OCI-LY7 (cell line): ENCODE results near the gene TLE4. TPM values are rescaled to one million over a fixed set of nuclear protein-coding genes. Genes with fewer than 3 reads are reported as not detected.

Source experiments
- BruUV-seq: library from RNA; stranded (reverse); fragments of 400-500 nt; replicated peaks from 2 replicates; lab custom pipeline; 2021; lab: Mats Ljungman, UMichigan
- CTCF ChIA-PET: fragments of 300-600 bp; sonication (Branson Sonifier 250); formaldehyde crosslinking; loops from one replicate; lab custom pipeline; 2022; ENCODE audit warnings: antibody characterized with exemption; ENCODE audit not compliant: unreplicated experiment; lab: Charles Lee
- POLR2A ChIA-PET: fragments of 300-600 bp; sonication (Branson Sonifier 250); formaldehyde crosslinking; loops from one replicate; lab custom pipeline; 2022; ENCODE audit warnings: antibody characterized with exemption; lab: Charles Lee
- DNase-seq: peaks from one replicate; pipeline ENCODE4 v3.0.0-alpha.2; 2015; ENCODE audit warnings: low spot score
- H2AFZ ChIP-seq: fragments of 200-600 bp; sonication (generic), shearing (Covaris generic); 2 replicates; pipeline ENCODE4 v1.6.1; 2014; ENCODE audit warnings: mild to moderate bottlenecking, antibody characterized with exemption, low read length, moderate library complexity
- H3K27ac ChIP-seq: fragments of 200-600 bp; sonication (generic); 2 replicates; pipeline ENCODE4 v1.5.1; 2014; ENCODE audit warnings: mixed run types, low read depth, mild to moderate bottlenecking, moderate library complexity, low read length, inconsistent platforms; ENCODE audit not compliant: poor library complexity, severe bottlenecking
- H3K36me3 ChIP-seq: fragments of 200-600 bp; sonication (generic); 2 replicates; pipeline ENCODE4 v1.6.1; 2014; ENCODE audit warnings: mild to moderate bottlenecking, antibody characterized with exemption, low read length, moderate library complexity, mixed read lengths; ENCODE audit not compliant: insufficient read depth
- H3K4me1 ChIP-seq: fragments of 200-600 bp; sonication (generic); 2 replicates; pipeline ENCODE4 v1.5.1; 2014; ENCODE audit warnings: mild to moderate bottlenecking, low read length; ENCODE audit not compliant: insufficient read depth, poor library complexity, severe bottlenecking
- H3K4me2 ChIP-seq: fragments of 200-600 bp; sonication (generic); 2 replicates; pipeline ENCODE4 v1.6.1; 2014; ENCODE audit warnings: mild to moderate bottlenecking, low read length
- H3K4me3 ChIP-seq: fragments of 200-600 bp; sonication (generic); 2 replicates; pipeline ENCODE4 v1.5.1; 2014; ENCODE audit warnings: mild to moderate bottlenecking, low read depth, low read length; ENCODE audit not compliant: poor library complexity, severe bottlenecking
- H3K79me2 ChIP-seq: fragments of 200-600 bp; sonication (generic); 2 replicates; pipeline ENCODE4 v1.6.1; 2016; ENCODE audit warnings: low read depth, mild to moderate bottlenecking, low read length, moderate library complexity, mixed read lengths; ENCODE audit not compliant: insufficient read depth
- H3K9me2 ChIP-seq: fragments of 200-600 bp; sonication (generic); 2 replicates; pipeline ENCODE4 v1.6.1; 2016; ENCODE audit warnings: mild to moderate bottlenecking, low read length, mixed read lengths; ENCODE audit not compliant: insufficient read depth
- H3K9me3 ChIP-seq: fragments of 200-600 bp; sonication (generic); 2 replicates; pipeline ENCODE4 v1.6.1; 2014; ENCODE audit warnings: mild to moderate bottlenecking, mixed run types, low read length, mixed read lengths
- H4K20me1 ChIP-seq: fragments of 200-600 bp; sonication (generic); 2 replicates; pipeline ENCODE4 v1.6.1; 2014; ENCODE audit warnings: mild to moderate bottlenecking, antibody characterized with exemption, low read length, moderate library complexity, mixed read lengths; ENCODE audit not compliant: insufficient read depth
- EZH2phosphoT487 ChIP-seq: fragments of 200-600 bp; sonication (generic); IDR thresholded peaks from 2 replicates; pipeline ENCODE4 v1.6.1; 2018; ENCODE audit warnings: low read depth, borderline replicate concordance, mild to moderate bottlenecking, mixed run types, antibody characterized with exemption, low read length, moderate library complexity, mixed read lengths
- intact Hi-C: fragments of 100-400 bp; cut with micrococcal nuclease; formaldehyde crosslinking; loops from one replicate; pipeline ENCODE4 v1.10.0; 2022; ENCODE audit not compliant: unreplicated experiment
- total RNA-seq, 2 experiments: library from RNA; depleted of rRNA in 1 of 2; stranded (reverse); fragments of >200 nt in 1 of 2; shearing (Covaris generic) in 1 of 2; gene quantifications; 2 replicates each; pipeline ENCODE4 v1.2.3, GENCODE V29; 2014 to 2022
- TF ChIP-seq, protein P1 (sequence below): fragments of 200-600 bp; sonication (generic); conservative IDR thresholded peaks from 2 replicates; pipeline ENCODE4 v1.5.1; 2014; ENCODE audit warnings: mild to moderate bottlenecking, antibody characterized with exemption, low read length, moderate library complexity, mixed read lengths

TLE4 gene
- total RNA-seq, 2 experiments from 2014 or later: 36.7 to 41.7 TPM

DNA sequence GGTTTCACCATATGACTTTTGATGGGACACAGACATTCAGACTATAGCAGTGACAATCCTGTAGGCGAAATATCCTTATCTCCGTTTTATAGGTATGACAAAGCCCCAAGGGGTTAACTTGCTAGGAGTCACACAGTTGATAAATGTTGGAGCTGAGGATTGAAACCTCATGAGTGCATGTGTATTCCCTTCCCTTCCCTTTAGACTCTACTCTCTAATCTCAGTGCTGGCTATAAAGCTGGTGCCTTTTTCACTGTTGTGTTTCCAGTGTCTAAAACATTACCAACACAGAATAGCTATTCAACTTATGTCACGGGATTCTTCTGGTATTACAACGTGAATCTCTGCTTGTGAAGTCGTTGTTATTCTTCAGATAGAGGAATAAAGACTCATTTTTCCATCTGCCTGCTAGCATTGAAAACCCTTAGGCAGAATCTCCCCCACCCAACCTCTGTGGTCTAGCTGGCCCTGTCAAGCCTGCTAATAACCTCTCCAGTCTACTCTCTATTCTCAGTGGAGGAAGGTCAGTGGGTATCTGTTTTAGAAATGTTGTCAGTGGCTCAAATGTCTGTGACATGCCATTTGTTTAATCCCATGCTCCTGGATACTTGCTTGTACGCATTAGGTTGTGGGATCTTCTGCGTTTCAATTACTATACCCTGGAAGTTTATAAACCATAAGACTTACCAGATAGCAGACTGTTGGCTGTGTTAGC, 121.2 kb downstream of the TLE4 start:
- H3K27ac ChIP-seq: no peak overlapping the region
- no peak overlapping the region for H3K4me3 ChIP-seq
- no peaks in the 10 kb centered on the region for H3K36me3 ChIP-seq
- no TSS peak for BruUV-seq
- H3K79me2 ChIP-seq: no peaks in the 10 kb centered on the region
- no peak overlapping the region for H2AFZ ChIP-seq
- ChIA-PET CTCF (no interaction called here), POLR2A (no interaction called here)
- intact Hi-C loops: no loop called here
- H3K4me2 ChIP-seq: no peak overlapping the region
- H4K20me1 ChIP-seq: 0 out of 2 replicates have a peak, but pooled peaks cover 3% of the 10 kb centered on the region
- no peaks in the 10 kb centered on the region for H3K9me3 ChIP-seq
- TF ChIP-seq, protein P1, sequence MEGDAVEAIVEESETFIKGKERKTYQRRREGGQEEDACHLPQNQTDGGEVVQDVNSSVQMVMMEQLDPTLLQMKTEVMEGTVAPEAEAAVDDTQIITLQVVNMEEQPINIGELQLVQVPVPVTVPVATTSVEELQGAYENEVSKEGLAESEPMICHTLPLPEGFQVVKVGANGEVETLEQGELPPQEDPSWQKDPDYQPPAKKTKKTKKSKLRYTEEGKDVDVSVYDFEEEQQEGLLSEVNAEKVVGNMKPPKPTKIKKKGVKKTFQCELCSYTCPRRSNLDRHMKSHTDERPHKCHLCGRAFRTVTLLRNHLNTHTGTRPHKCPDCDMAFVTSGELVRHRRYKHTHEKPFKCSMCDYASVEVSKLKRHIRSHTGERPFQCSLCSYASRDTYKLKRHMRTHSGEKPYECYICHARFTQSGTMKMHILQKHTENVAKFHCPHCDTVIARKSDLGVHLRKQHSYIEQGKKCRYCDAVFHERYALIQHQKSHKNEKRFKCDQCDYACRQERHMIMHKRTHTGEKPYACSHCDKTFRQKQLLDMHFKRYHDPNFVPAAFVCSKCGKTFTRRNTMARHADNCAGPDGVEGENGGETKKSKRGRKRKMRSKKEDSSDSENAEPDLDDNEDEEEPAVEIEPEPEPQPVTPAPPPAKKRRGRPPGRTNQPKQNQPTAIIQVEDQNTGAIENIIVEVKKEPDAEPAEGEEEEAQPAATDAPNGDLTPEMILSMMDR: no peak
- no peak for TF ChIP-seq EZH2phosphoT487
- no peaks in the 10 kb centered on the region for H3K4me1 ChIP-seq
- H3K9me2 ChIP-seq: no peaks in the 10 kb centered on the region
- no peak for DNase-seq

DNA sequence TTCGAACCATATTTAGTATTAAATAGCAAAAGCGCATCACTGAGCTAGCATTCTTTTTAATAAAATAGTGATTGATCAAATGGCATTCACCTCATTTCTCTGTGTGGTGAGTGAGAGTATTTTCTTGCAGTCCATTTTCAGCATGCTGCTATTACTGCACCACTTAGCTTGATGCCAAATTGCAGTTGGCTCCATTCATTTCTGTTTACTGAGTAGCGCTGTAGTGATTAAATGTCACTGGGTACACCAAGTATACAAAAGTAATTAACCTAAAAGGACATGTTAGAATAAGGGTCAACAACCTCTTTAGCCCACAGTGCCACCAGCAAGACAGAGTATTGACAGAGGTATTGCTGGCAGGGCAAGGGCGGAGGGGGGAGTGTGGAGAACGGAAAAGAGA, 122.0 kb downstream of the TLE4 start:
- TF ChIP-seq, protein P1: no peak
- TF ChIP-seq EZH2phosphoT487: no peak
- H3K4me3 ChIP-seq: no peak overlapping the region
- ChIA-PET POLR2A (no interaction called here), CTCF (no interaction called here)
- no peaks in the 10 kb centered on the region for H3K79me2 ChIP-seq
- no TSS peak for BruUV-seq
- 0 out of 2 replicates have a peak, but pooled peaks cover 3% of the 10 kb centered on the region for H4K20me1 ChIP-seq
- H2AFZ ChIP-seq: no peak overlapping the region
- no peak overlapping the region for H3K4me2 ChIP-seq
- no peaks in the 10 kb centered on the region for H3K4me1 ChIP-seq
- no peaks in the 10 kb centered on the region for H3K9me3 ChIP-seq
- DNase-seq: no peak
- no peak overlapping the region for H3K27ac ChIP-seq
- intact Hi-C loops: no loop called here
- no peaks in the 10 kb centered on the region for H3K36me3 ChIP-seq
- H3K9me2 ChIP-seq: no peaks in the 10 kb centered on the region

DNA sequence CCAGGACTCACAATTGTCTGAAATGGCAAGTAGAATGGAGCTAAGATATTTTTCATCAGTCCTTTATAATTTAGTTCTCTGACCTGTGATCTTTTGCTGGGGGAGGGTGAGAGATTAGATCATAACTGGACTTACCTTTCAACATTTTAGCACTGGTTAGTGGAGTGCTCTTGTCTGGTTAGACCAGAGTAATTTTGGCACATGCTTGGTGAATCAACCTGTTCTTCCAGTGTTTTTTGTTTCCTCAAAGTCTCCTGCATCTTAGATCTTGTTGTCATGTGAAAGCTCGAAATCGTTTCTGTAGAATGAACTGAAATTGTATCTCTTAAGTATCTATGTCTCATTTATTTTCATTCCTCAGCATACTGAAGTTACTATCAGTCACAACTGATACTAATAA, 122.4 kb downstream of the TLE4 start:
- Histone ChIP-seq H3K27ac (no peak overlapping the region), H3K4me2 (no peak overlapping the region), H3K36me3 (no peaks in the 10 kb centered on the region), H2AFZ (no peak overlapping the region), H3K4me1 (no peaks in the 10 kb centered on the region), H3K79me2 (no peaks in the 10 kb centered on the region), H4K20me1 (0 out of 2 replicates have a peak, but pooled peaks cover 3% of the 10 kb centered on the region), H3K9me2 (no peaks in the 10 kb centered on the region), H3K4me3 (no peak overlapping the region), H3K9me3 (no peaks in the 10 kb centered on the region)
- ChIA-PET POLR2A (no interaction called here), CTCF (no interaction called here)
- intact Hi-C loops: no loop called here
- BruUV-seq: no TSS peak
- no peak for DNase-seq
- TF ChIP-seq, protein P1: no peak
- TF ChIP-seq EZH2phosphoT487: no peak
